ENCODE data around the gene ARSB. TPM values are rescaled to one million over a fixed set of nuclear protein-coding genes. Genes with fewer than 3 reads are reported as not detected.

The ARSB gene
- total and polyA plus RNA-seq, 8 donors: 0.58 to 35.6 (median 7.6) TPM

DNA sequence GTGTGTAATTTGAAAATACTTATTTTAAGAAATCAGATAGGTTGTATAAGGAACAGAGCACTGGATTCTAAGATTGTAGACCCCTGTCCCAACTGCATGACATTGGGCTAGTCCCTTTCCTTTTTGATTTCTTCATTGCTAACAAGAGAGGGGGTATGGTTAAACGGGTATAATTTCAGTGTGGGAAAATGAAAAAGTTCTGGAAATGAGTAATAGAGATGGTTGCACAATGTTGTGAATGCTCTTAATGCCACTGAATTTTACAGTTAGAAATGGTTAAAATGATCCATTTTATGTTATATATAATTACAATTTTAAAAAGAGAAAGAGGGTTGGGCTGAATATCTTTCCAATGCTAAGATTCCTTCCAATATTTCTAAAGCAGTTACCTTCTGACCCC lies 233.2 kb downstream of the ARSB start:
- no peak for DNase-seq
- H3K27me3 ChIP-seq: no peaks in the 10 kb centered on the region
- intact Hi-C loops (cut with DNase I; ENCODE audit: low total_unique reads): no loop called here
- WGBS, 5 donors: 82 to 91% (median 86%) methylated on average over 1 of the region's 1 CpG
- no peak overlapping the region for H3K4me3 ChIP-seq
- H3K27ac ChIP-seq: no peak overlapping the region
- H3K9me3 ChIP-seq: no peaks in the 10 kb centered on the region
- no peaks in the 10 kb centered on the region for H3K36me3 ChIP-seq
- H3K4me1 ChIP-seq: peaks cover 0 to under 1% (median 0%) of the 10 kb centered on the region in 4 donors
- TF ChIP-seq, protein P1, sequence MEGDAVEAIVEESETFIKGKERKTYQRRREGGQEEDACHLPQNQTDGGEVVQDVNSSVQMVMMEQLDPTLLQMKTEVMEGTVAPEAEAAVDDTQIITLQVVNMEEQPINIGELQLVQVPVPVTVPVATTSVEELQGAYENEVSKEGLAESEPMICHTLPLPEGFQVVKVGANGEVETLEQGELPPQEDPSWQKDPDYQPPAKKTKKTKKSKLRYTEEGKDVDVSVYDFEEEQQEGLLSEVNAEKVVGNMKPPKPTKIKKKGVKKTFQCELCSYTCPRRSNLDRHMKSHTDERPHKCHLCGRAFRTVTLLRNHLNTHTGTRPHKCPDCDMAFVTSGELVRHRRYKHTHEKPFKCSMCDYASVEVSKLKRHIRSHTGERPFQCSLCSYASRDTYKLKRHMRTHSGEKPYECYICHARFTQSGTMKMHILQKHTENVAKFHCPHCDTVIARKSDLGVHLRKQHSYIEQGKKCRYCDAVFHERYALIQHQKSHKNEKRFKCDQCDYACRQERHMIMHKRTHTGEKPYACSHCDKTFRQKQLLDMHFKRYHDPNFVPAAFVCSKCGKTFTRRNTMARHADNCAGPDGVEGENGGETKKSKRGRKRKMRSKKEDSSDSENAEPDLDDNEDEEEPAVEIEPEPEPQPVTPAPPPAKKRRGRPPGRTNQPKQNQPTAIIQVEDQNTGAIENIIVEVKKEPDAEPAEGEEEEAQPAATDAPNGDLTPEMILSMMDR (IDR thresholded peaks at IDR 0.05): no peak
- TF ChIP-seq POLR2A (IDR thresholded peaks at IDR 0.05) (no peak), POLR2AphosphoS5 (IDR thresholded peaks at IDR 0.05) (no peak), EP300 (IDR thresholded peaks at IDR 0.05) (no peak)

DNA sequence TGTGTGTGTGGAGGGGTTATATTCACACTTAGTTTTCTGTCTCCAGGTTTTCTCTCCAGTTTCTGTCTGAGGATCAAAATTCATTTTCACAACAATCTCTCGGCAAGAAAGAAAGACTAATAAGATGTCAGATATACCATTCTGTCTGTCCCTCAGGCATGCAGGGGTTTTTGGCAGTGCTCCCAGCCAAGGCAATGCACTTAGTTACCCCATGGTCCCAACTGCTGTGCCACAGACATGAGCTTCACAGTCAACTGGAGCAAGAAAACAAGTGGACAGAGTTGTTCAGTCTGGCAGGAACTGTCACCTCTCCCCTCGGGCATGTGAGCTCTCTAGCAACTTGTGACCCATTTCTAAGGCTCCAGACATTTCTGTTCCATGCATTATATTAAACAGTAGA lies 234.8 kb downstream of the ARSB start:
- WGBS, 5 donors: 39 to 56% (median 45%) methylated on average over 2 of the region's 2 CpGs
- TF ChIP-seq POLR2AphosphoS5 (IDR thresholded peaks at IDR 0.05) (no peak), EP300 (IDR thresholded peaks at IDR 0.05) (no peak), POLR2A (IDR thresholded peaks at IDR 0.05) (no peak)
- TF ChIP-seq, protein P1 (IDR thresholded peaks at IDR 0.05): no peak
- intact Hi-C loops (cut with DNase I; ENCODE audit: low total_unique reads): no loop called here

DNA sequence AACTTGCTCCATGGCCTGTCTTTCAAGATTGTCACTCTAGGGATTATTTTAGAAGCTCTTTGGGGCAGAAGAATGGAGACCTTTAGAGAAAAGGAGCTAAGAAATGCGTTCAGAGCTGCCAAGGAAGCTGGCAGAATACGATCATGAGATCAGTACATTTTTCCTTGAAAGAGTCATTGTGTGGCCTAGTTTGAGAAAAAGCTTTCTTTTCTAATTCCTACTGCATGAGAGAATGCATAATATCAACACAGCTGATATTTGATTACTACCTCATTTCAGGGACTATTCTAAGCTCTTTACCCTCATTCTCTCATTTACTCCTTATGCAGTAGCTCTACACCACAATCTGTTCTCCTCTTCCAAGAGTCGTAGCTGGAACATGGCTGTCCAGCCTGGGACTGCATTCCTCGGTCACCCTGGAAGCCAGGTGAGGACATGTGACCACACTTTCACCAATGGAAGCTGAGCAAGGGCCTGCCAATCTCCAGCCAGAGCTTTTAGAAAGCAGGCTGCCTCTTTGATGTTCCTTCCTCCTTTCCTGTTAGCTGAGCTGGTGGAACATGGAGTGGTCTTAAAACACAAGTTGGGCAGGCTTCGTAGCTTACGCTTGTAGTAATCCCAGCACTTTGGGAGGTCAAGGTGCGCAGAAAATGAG lies 237.3 kb downstream of the ARSB start:
- Histone ChIP-seq H3K27me3 (no peaks in the 10 kb centered on the region), H3K4me1 (peaks cover 0 to 17% (median 0%) of the 10 kb centered on the region in 4 donors), H3K27ac (peak overlapping the region in 1 of 5 donors; percentile 9), H3K36me3 (no peaks in the 10 kb centered on the region), H3K9me3 (no peaks in the 10 kb centered on the region), H3K4me3 (no peak overlapping the region)
- TF ChIP-seq, protein P1 (IDR thresholded peaks at IDR 0.05): no peak
- TF ChIP-seq POLR2A (IDR thresholded peaks at IDR 0.05): no peak
- no peak for TF ChIP-seq EP300 (IDR thresholded peaks at IDR 0.05)
- no peak for TF ChIP-seq POLR2AphosphoS5 (IDR thresholded peaks at IDR 0.05)
- intact Hi-C loops (cut with DNase I; ENCODE audit: low total_unique reads): no loop called here
- DNase-seq: peak in 1 of 2 donors; percentile 77
- 70 to 81% (median 80%) methylated on average over 7 of the region's 7 CpGs for WGBS, 5 donors

More for the DNA sequence above, 234.8 kb downstream of the ARSB start:
- H3K27ac ChIP-seq: no peak overlapping the region
- no peaks in the 10 kb centered on the region for H3K9me3 ChIP-seq
- peaks cover 0 to 8% (median 0%) of the 10 kb centered on the region in 4 donors for H3K4me1 ChIP-seq
- no peaks in the 10 kb centered on the region for H3K27me3 ChIP-seq
- no peak for DNase-seq
- H3K36me3 ChIP-seq: no peaks in the 10 kb centered on the region
- no peak overlapping the region for H3K4me3 ChIP-seq

DNA sequence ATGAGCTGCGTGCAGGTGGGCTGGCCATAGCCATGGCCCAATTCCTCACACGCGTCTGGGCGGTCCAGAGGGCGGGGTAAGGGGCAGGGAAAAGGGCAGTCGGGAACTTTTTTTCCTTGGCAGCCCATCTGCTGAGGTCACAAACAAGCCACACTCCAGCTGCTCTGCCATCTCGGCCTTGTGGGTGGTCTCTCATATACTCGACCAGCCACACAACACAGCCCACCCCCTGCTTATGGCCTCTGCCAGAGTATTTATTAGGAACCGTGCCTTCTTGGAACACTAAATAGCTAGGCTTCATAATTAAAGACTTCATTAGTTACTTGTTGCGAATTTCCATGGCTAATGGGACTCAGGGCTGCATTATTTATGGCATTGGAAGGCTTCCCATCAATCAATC lies 238.1 kb downstream of the ARSB start:
- Histone ChIP-seq H3K9me3 (no peaks in the 10 kb centered on the region), H3K4me1 (peaks cover 0 to 17% (median 0%) of the 10 kb centered on the region in 4 donors), H3K4me3 (no peak overlapping the region), H3K27ac (peak overlapping the region in 1 of 5 donors; percentile 9), H3K36me3 (no peaks in the 10 kb centered on the region), H3K27me3 (no peaks in the 10 kb centered on the region)
- WGBS, 5 donors: 68 to 71% (median 69%) methylated on average over 10 of the region's 10 CpGs
- peak in 1 of 2 donors; percentile 36 for DNase-seq
- TF ChIP-seq EP300 (IDR thresholded peaks at IDR 0.05): no peak
- TF ChIP-seq POLR2A (IDR thresholded peaks at IDR 0.05): no peak
- TF ChIP-seq, protein P1 (IDR thresholded peaks at IDR 0.05): no peak
- intact Hi-C loops (cut with DNase I; ENCODE audit: low total_unique reads): no loop called here
